CD4-positive, alpha-beta T cell (primary cell): Measurements from ENCODE around the gene TAAR6. TPM values are rescaled to one million over a fixed set of nuclear protein-coding genes. Genes with fewer than 3 reads are reported as not detected.

Experiments used
- ATAC-seq: fragments of 200-7000 bp; cut with Tn5 transposase; one replicate; pipeline ENCODE4 v1.10.0; 2022; ENCODE audit warnings: mild to moderate bottlenecking; ENCODE audit not compliant: poor library complexity
- CTCF ChIA-PET: fragments of 350-600 bp; sonication (Branson Sonifier 250); formaldehyde crosslinking; loops from one replicate; lab custom pipeline; 2021; ENCODE audit warnings: antibody characterized with exemption, inconsistent platforms; lab: Charles Lee
- POLR2A ChIA-PET: fragments of 350-600 bp; sonication (Branson Sonifier 250); formaldehyde crosslinking; loops from one replicate; lab custom pipeline; 2021; ENCODE audit warnings: antibody characterized with exemption, inconsistent platforms; lab: Charles Lee
- DNase-seq, 14 experiments: peaks; one replicate each; pipeline ENCODE4 v3.0.0-alpha.2; 2013 to 2020; ENCODE audit warnings: mixed read lengths in 2 of 14
- H3K27ac ChIP-seq, 2 donors: one replicate each; pipeline versions ENCODE4 v1.5.1 to v1.7.0; 2013; ENCODE audit warnings: low read length in 2 of 2, low read depth in 1 of 2, mild to moderate bottlenecking in 1 of 2
- H3K27me3 ChIP-seq, 2 experiments: 1 replicate in 1 of 2; 2 replicates in 1 of 2; pipeline versions ENCODE4 v1.6.1 to v1.7.0; 2013; ENCODE audit warnings: low read length in 2 of 2, control low read depth in 1 of 2, mild to moderate bottlenecking in 1 of 2, moderate library complexity in 1 of 2; ENCODE audit not compliant: insufficient read depth in 2 of 2, control insufficient read depth in 1 of 2
- H3K36me3 ChIP-seq: one replicate; pipeline ENCODE4 v1.6.1; 2013; ENCODE audit warnings: low read length, control low read depth; ENCODE audit not compliant: insufficient read depth
- H3K4me1 ChIP-seq: one replicate; pipeline ENCODE4 v1.6.1; 2013; ENCODE audit warnings: low read length, control low read depth; ENCODE audit not compliant: insufficient read depth
- H3K4me3 ChIP-seq: one replicate; pipeline ENCODE4 v1.5.1; 2013; ENCODE audit warnings: mild to moderate bottlenecking, low read length, moderate library complexity
- H3K9me3 ChIP-seq, 2 experiments: 1 replicate in 1 of 2; 2 replicates in 1 of 2; pipeline versions ENCODE4 v1.6.1 to v1.7.0; 2013; ENCODE audit warnings: low read length in 2 of 2, mild to moderate bottlenecking in 2 of 2, control low read depth in 1 of 2, moderate library complexity in 1 of 2; ENCODE audit not compliant: control insufficient read depth in 1 of 2, insufficient read depth in 1 of 2
- H3K27ac Mint-ChIP-seq: one replicate; pipeline ENCODE4 v1.8.0; 2020; ENCODE audit warnings: mixed read lengths
- H3K27me3 Mint-ChIP-seq: one replicate; pipeline ENCODE4 v1.8.0; 2021; ENCODE audit warnings: mixed read lengths
- H3K36me3 Mint-ChIP-seq: one replicate; pipeline ENCODE4 v1.8.0; 2021; ENCODE audit warnings: low read depth, mixed read lengths
- H3K4me1 Mint-ChIP-seq: one replicate; pipeline ENCODE4 v1.8.0; 2021; ENCODE audit warnings: low read depth, mixed read lengths
- H3K4me3 Mint-ChIP-seq: one replicate; pipeline ENCODE4 v1.8.0; 2020; ENCODE audit warnings: mild to moderate bottlenecking, mixed read lengths
- H3K9me3 Mint-ChIP-seq: one replicate; pipeline ENCODE4 v1.8.0; 2020; ENCODE audit warnings: mixed read lengths
- CTCF ChIP-seq: fragments of 200-600 bp; IDR thresholded peaks from one replicate; pipeline ENCODE4 v1.8.0; 2022; ENCODE audit warnings: antibody characterized with exemption, mild to moderate bottlenecking
- intact Hi-C, 2 experiments: fragments of 100-400 bp; cut with DNase I in 1 of 2; cut with micrococcal nuclease in 1 of 2; formaldehyde crosslinking; loops; one replicate each; pipeline versions ENCODE4 v1.15.1 to v1.9.0; 2023 to 2025; cut with DNase I, micrococcal nuclease
- total RNA-seq, 174 experiments: library from RNA in 2 of 174; stranded (reverse) in 2 of 174; gene quantifications; one replicate each; pipeline ENCODE4 v1.2.3 and lab custom pipeline; 2021 to 2026

TAAR6 gene
- total RNA-seq, 2 experiments from 2014 or later = not detected

- H3K27me3 Mint-ChIP-seq = peaks cover 54% of the 10 kb centered on the region
- POLR2A ChIA-PET = no interaction called here
- H3K9me3 ChIP-seq = no peaks in the 10 kb centered on the region
- no peak overlapping the region for H3K4me3 Mint-ChIP-seq
- ATAC-seq (no peak), DNase-seq (no peak)
- intact Hi-C loops = no loop called here
- CTCF ChIA-PET = no interaction called here
- no peak overlapping the region for H3K27ac Mint-ChIP-seq
- H3K4me3 ChIP-seq = no peak overlapping the region
- peaks cover 0 to 7% of the 10 kb centered on the region in 2 experiments for H3K27me3 ChIP-seq
- no peak overlapping the region for H3K27ac ChIP-seq
- no peaks in the 10 kb centered on the region for H3K9me3 Mint-ChIP-seq
- H3K36me3 Mint-ChIP-seq = no peaks in the 10 kb centered on the region
- no peaks in the 10 kb centered on the region for H3K36me3 ChIP-seq
- H3K4me1 Mint-ChIP-seq = no peaks in the 10 kb centered on the region
- no peaks in the 10 kb centered on the region for H3K4me1 ChIP-seq
- no peak for TF ChIP-seq CTCF
Observed at GRCh38 chr6:132525866-132526265, 44.3 kb upstream of the TAAR6 start.

- H3K4me3 ChIP-seq = no peak overlapping the region
- Mint-ChIP-seq H3K4me1 (no peaks in the 10 kb centered on the region), H3K27ac (no peak overlapping the region), H3K4me3 (no peak overlapping the region), H3K9me3 (no peaks in the 10 kb centered on the region), H3K36me3 (no peaks in the 10 kb centered on the region), H3K27me3 (peaks cover 51% of the 10 kb centered on the region)
- ChIA-PET CTCF (no interaction called here), POLR2A (no interaction called here)
- DNase-seq (no peak), ATAC-seq (no peak)
- H3K9me3 ChIP-seq = no peaks in the 10 kb centered on the region
- peaks cover 0 to 7% of the 10 kb centered on the region in 2 experiments for H3K27me3 ChIP-seq
- intact Hi-C loops = no loop called here
- no peaks in the 10 kb centered on the region for H3K4me1 ChIP-seq
- TF ChIP-seq CTCF = no peak
- H3K36me3 ChIP-seq = no peaks in the 10 kb centered on the region
- H3K27ac ChIP-seq = no peak overlapping the region
Observed at GRCh38 chr6:132526461-132526860, 43.7 kb upstream of the TAAR6 start.

- Histone ChIP-seq H3K36me3 (no peaks in the 10 kb centered on the region), H3K27ac (no peak overlapping the region), H3K4me3 (no peak overlapping the region), H3K4me1 (no peaks in the 10 kb centered on the region), H3K27me3 (peaks cover 0 to 3% of the 10 kb centered on the region in 2 experiments), H3K9me3 (no peaks in the 10 kb centered on the region)
- no peaks in the 10 kb centered on the region for H3K9me3 Mint-ChIP-seq
- ChIA-PET CTCF (no interaction called here), POLR2A (no interaction called here)
- H3K4me1 Mint-ChIP-seq = no peaks in the 10 kb centered on the region
- H3K36me3 Mint-ChIP-seq = no peaks in the 10 kb centered on the region
- no peak for ATAC-seq
- H3K27ac Mint-ChIP-seq = no peak overlapping the region
- DNase-seq = no peak
- H3K27me3 Mint-ChIP-seq = peaks cover 44% of the 10 kb centered on the region
- TF ChIP-seq CTCF = no peak
- no peak overlapping the region for H3K4me3 Mint-ChIP-seq
- intact Hi-C loops = no loop called here
Observed at GRCh38 chr6:132527791-132528190, 42.3 kb upstream of the TAAR6 start.
